ENCODE data around the gene VSTM2L.

VSTM2L gene

DNA sequence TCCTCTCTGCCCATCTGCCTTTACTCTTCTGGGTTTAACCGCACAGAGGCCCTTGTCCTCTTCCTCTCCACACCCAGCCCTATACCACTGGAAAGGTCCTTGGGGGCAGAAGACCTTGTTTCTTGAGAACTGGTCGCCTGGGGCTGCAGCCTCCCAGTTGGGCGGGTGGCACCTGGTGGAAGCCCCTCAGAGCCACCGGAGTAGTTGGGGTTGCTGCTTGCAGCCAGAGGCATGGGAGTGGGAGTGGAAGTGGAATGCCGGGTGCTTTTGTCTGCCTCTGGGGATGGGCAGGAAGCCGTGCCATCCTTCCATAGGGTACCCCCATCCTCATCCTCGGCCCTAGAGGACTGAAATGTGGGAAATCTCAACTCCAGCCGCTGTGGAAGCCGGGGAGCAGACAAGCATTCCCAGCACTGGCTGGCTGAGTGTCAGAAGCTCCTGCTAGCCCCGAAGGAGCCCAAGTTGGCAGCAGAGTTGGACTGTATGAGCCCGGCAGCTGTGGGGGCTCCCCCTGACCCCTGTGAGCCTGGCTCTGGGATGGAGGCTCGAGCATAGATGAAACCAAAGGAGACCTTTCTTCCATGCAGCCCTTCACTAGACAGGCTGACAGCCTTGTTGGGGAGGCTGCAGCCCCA lies 1.2 kb downstream of the VSTM2L start:
- no peak overlapping the region for H3K4me3 ChIP-seq (ENCODE audit: low read depth, low read length)
- TF ChIP-seq, protein P1, sequence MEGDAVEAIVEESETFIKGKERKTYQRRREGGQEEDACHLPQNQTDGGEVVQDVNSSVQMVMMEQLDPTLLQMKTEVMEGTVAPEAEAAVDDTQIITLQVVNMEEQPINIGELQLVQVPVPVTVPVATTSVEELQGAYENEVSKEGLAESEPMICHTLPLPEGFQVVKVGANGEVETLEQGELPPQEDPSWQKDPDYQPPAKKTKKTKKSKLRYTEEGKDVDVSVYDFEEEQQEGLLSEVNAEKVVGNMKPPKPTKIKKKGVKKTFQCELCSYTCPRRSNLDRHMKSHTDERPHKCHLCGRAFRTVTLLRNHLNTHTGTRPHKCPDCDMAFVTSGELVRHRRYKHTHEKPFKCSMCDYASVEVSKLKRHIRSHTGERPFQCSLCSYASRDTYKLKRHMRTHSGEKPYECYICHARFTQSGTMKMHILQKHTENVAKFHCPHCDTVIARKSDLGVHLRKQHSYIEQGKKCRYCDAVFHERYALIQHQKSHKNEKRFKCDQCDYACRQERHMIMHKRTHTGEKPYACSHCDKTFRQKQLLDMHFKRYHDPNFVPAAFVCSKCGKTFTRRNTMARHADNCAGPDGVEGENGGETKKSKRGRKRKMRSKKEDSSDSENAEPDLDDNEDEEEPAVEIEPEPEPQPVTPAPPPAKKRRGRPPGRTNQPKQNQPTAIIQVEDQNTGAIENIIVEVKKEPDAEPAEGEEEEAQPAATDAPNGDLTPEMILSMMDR (IDR thresholded peaks at IDR 0.05; ENCODE audit: insufficient read depth, low read length, missing control alignments) = no peak
- ChIA-PET CTCF (no interaction called here), POLR2A (no interaction called here)
- no peak for DNase-seq (ENCODE audit: low read depth, low spot score)

DNA sequence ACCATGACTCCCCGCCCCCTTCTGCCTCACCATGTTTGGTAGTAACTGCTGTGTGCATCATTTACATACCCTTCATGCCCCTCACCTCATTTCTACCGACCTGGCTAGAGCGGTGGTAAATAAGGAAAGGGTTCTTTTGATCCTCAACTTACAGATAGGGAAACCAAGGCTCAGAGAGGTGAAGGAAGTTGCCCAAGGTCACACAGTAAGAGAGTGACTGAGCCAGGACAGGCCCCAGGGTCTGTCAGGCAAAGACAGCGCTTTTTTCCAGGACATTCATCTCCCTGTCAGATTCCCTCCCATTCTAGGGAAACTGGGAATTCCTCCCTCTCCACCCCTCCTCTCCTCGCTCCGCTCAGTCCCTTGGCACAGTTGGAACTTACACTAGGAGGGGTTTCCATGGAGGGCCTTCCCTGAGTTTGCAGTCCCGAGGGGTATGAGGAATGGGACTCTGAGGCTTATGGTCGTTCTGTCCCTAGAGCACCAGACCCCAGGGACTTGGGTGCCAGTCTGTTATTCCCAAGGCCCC lies 2.0 kb downstream of the VSTM2L start:
- ChIA-PET CTCF (no interaction called here), POLR2A (no interaction called here)
- TF ChIP-seq, protein P1 (IDR thresholded peaks at IDR 0.05; ENCODE audit: insufficient read depth, low read length, missing control alignments) = no peak
- no peak for DNase-seq (ENCODE audit: low read depth, low spot score)
- no peak overlapping the region for H3K4me3 ChIP-seq (ENCODE audit: low read depth, low read length)

DNA sequence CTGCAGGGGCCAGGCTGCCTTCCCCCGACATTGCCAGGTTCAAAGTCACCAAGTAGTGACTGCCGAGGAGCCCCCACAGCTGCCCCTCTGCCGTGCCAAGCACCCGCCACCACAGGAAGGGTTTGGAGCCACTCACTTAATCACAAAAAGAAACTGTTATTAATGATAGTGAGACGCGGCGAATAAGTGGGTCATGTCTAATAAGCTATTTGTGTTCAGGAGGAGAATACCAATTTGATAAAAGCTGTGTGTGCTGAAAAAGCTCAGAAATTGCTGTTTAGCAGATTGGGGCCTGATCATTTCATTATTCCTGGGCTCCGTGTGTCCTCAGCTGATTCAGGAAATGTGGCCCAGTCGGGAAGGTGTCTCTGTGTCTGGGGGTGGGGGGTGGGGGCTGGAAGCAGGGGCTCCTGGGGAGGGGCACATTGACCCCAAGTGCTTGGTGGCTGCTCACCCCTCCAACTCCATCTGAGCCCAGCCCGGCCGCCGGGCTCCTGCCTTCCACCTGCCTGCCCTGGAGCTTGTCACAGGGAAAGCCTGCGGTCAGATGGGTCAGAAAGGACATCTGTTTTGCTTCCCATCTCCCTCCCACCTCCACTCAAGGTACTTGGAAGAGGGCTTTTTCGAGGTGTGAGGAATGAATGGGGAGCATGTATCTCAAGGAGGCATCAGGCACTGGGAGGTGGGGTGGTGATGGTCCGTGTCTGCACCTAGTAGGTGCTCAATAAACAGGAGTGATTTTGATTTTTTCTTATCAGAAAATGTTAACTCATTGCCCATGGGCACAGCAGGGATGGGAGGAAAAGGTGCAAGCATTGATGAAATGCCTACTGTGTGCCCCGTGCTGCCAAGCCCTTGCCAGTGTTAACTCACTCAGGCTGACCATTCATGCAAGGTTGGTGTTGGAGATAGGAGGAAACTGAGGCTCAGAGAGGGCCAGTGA lies 3.0 kb downstream of the VSTM2L start:
- no peak for DNase-seq (ENCODE audit: low read depth, low spot score)
- POLR2A ChIA-PET = no interaction called here
- CTCF ChIA-PET = no interaction called here
- H3K4me3 ChIP-seq (ENCODE audit: low read depth, low read length) = no peak overlapping the region
- TF ChIP-seq, protein P1 (IDR thresholded peaks at IDR 0.05; ENCODE audit: insufficient read depth, low read length, missing control alignments) = no peak

DNA sequence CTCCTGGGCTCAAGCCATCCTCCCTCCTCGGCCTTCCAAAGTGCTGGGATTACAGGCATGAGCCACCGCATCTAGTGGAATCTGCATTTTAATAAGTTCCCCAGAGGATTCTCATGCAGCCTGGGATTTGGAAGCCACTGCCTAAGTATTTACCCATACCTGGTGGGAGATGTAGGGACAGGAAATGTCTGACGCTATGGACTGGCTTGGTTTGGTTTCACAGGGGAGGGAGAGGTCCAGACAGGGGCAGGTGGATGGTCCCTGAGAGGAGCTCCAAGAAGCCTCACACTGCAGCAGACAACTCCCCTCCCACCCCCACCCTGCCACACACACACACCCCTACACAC lies 4.4 kb downstream of the VSTM2L start:
- ChIA-PET CTCF (interaction anchor here (1.2 kb wide), 1 partner anchor 12 kb away, joined by 3 read pairs; no protein-coding TSS in a partner anchor), POLR2A (no interaction called here)
- DNase-seq (ENCODE audit: low read depth, low spot score) = no peak
- TF ChIP-seq, protein P1 (IDR thresholded peaks at IDR 0.05; ENCODE audit: insufficient read depth, low read length, missing control alignments) = no peak
- H3K4me3 ChIP-seq (ENCODE audit: low read depth, low read length) = no peak overlapping the region

DNA sequence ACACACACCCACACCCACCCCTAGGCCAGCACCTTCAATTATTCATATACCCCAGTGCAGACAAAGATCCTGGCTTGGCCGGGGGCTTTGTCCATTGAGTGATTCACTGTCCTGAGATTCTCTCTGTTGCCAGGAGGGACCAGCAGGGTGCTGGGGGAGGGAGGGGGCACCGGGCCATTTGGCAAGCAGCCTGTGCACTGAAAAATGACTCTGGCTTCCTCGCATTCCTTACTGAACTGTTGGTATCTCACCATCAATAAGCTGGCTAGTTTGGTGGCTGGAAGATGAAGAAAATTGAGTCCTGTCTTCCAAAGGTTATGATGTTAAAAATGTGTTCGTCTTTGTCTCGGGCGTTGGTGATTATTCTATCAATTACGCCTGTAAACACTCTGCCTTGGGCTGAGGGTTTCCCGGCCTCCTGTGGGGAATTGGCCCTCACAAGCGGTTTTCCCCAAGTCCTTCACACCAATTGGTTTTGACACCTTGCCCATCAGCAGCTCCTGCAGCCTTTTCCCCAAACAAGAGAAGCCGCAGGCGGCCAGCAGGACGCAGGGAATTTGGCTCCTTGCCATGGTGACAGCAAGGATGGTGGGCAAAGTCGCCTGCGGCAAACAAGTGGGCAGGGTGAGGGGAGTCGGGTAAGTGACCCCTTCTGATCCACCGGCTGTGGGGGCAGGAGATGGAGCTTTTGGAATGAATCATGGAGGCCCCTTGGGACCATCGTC lies 4.9 kb downstream of the VSTM2L start:
- POLR2A ChIA-PET = no interaction called here
- CTCF ChIA-PET = interaction anchor here (0.6 to 1.2 kb wide), 2 partner anchors 12 to 13 kb away, joined by 3 to 4 read pairs; no protein-coding TSS in a partner anchor
- DNase-seq (ENCODE audit: low read depth, low spot score) = peak; percentile 42
- H3K4me3 ChIP-seq (ENCODE audit: low read depth, low read length) = no peak overlapping the region
- TF ChIP-seq, protein P1 (IDR thresholded peaks at IDR 0.05; ENCODE audit: insufficient read depth, low read length, missing control alignments) = no peak
